ENCODE data around the gene MAP7D2. TPM values are rescaled to one million over a fixed set of nuclear protein-coding genes. Genes with fewer than 3 reads are reported as not detected.

The MAP7D2 gene
- polyA plus RNA-seq, 1 donor, result 4.1 TPM

DNA sequence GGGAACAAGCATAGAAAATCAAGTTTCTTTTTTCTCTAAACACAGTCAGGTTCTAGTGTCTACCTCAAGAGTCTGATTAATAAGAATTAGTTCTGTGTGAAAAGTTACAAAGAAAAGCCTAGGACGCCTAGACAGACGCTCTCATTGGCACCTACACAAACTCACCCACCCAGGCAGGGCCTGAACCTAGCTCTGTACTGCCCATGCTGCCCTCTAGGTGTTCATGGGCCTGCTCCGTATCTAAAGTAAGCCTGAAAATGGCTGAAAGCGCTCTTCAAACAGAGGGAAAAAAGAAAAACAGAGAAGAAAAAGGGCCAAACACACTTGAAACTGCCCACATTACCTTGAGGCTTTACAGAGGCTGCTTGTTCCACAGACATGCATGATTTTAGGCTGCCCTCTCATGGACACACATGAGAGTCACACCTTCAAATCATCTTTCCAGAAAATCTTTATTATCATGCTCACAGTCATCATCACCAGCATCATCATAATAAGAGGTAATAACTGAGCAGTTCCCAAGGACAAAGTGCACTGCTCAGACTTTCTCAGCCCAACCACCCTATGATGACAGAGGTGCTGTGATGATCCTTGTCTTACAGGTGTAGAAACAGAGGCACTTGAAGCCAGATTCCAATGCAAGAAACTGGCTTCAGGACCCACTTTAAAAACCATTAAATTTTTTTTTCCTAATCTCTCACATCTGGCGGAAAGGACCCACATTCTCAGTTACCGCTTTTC, 49.6 kb downstream of the MAP7D2 start:
- no CpG with 5 or more reads among the region's 6 CpGs for WGBS (ENCODE audit: insufficient coverage, low lambda C conversion rate)
- H3K4me1 ChIP-seq (ENCODE audit: control insufficient read depth, insufficient read depth, low read length), result no peaks in the 10 kb centered on the region
- H3K4me3 ChIP-seq (ENCODE audit: low read length), result no peak overlapping the region

DNA sequence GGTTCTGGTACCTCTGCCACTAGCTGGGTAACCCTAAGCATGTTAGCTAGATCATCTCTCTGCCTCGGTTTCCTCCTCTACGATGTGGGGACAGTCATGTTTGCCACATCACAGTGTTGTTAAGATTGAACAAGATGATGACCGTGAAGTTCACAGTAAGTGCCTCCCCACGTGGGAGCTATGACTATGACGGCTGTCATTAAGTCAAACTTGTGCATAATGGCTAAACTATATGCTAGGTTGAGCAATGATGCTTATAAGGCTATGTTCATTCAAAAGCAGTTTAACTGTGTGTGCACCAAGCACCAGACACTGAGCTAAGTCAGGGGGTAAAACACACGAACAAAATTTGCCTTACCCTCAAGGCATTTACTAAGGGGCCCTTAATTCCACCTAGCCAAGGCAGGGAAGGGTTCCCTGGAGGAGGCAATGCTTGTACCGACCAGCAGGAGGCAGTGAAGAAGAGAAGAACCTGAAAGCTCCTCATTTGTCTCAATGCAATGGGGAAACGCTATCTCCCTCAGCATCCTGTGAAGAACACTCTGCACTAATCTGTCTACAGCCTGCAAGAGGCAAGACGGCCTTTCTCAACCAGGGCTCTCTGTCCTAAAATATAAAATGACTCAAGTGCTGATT, 52.9 kb downstream of the MAP7D2 start:
- no peak for DNase-seq
- H3K9me3 ChIP-seq (ENCODE audit: control insufficient read depth, low read depth, low read length), result no peaks in the 10 kb centered on the region
- no peaks in the 10 kb centered on the region for H3K36me3 ChIP-seq (ENCODE audit: control insufficient read depth, insufficient read depth, low read length)
- WGBS (ENCODE audit: insufficient coverage, low lambda C conversion rate), result no CpG with 5 or more reads among the region's 9 CpGs
- no peaks in the 10 kb centered on the region for H3K4me1 ChIP-seq (ENCODE audit: control insufficient read depth, insufficient read depth, low read length)
- H3K27ac ChIP-seq (ENCODE audit: low read length), result no peak overlapping the region
- H3K27me3 ChIP-seq (ENCODE audit: control insufficient read depth, insufficient read depth, low read length), result no peaks in the 10 kb centered on the region
- no peak overlapping the region for H3K4me3 ChIP-seq (ENCODE audit: low read length)

More for the DNA sequence above, 49.6 kb downstream of the MAP7D2 start:
- H3K36me3 ChIP-seq (ENCODE audit: control insufficient read depth, insufficient read depth, low read length), result no peaks in the 10 kb centered on the region
- no peaks in the 10 kb centered on the region for H3K9me3 ChIP-seq (ENCODE audit: control insufficient read depth, low read depth, low read length)
- DNase-seq, result peak; percentile 56
- H3K27me3 ChIP-seq (ENCODE audit: control insufficient read depth, insufficient read depth, low read length), result no peaks in the 10 kb centered on the region
- H3K27ac ChIP-seq (ENCODE audit: low read length), result no peak overlapping the region

DNA sequence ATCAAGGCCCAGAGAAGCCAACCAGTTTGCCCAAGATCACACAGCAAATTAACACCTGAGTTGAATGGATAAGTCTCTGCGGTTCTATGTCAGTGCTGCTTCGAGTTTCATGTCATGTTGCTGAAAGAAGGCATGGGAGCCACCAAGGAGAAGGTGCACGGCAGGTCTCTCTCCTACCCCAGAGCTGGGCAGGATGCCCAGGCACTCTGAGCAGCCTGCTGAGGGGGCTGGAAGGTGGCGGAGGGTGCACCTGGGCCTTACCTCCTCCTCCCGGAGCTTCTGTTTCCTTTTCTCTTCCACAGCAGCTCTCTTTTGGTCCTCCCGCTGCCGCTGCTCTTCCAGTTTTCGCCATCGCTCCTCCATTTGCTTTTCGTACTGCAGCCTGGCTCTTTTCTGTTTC, 53.6 kb downstream of the MAP7D2 start:
- WGBS (ENCODE audit: insufficient coverage, low lambda C conversion rate), result no CpG with 5 or more reads among the region's 10 CpGs
- Histone ChIP-seq H3K4me1 (ENCODE audit: control insufficient read depth, insufficient read depth, low read length) (no peaks in the 10 kb centered on the region), H3K27ac (ENCODE audit: low read length) (no peak overlapping the region), H3K36me3 (ENCODE audit: control insufficient read depth, insufficient read depth, low read length) (no peaks in the 10 kb centered on the region), H3K27me3 (ENCODE audit: control insufficient read depth, insufficient read depth, low read length) (no peaks in the 10 kb centered on the region), H3K4me3 (ENCODE audit: low read length) (no peak overlapping the region), H3K9me3 (ENCODE audit: control insufficient read depth, low read depth, low read length) (no peaks in the 10 kb centered on the region)
- DNase-seq, result no peak

DNA sequence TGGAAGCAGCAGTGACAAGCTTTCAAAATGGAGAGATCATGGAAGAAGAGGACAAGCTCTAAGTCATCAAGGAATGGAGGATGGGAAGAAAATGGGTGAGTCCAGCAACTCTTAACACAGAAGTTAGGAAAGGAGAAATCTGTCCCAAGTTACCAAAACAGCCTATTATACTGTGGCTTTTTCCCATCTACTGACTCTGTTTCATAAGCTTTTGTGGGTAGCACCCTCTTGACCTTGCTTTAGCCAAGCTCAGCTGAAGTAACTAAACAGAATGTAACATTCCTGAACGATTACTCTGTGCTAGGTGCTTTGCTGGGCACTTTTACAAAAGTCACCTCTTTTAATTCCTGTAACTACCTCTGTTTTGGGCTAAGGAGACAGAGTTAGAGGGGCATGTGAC, 54.9 kb downstream of the MAP7D2 start:
- H3K36me3 ChIP-seq (ENCODE audit: control insufficient read depth, insufficient read depth, low read length), result no peaks in the 10 kb centered on the region
- no CpG with 5 or more reads among the region's 1 CpG for WGBS (ENCODE audit: insufficient coverage, low lambda C conversion rate)
- DNase-seq, result no peak
- H3K4me3 ChIP-seq (ENCODE audit: low read length), result no peak overlapping the region
- no peak overlapping the region for H3K27ac ChIP-seq (ENCODE audit: low read length)
- H3K27me3 ChIP-seq (ENCODE audit: control insufficient read depth, insufficient read depth, low read length), result no peaks in the 10 kb centered on the region
- H3K9me3 ChIP-seq (ENCODE audit: control insufficient read depth, low read depth, low read length), result no peaks in the 10 kb centered on the region
- no peaks in the 10 kb centered on the region for H3K4me1 ChIP-seq (ENCODE audit: control insufficient read depth, insufficient read depth, low read length)

DNA sequence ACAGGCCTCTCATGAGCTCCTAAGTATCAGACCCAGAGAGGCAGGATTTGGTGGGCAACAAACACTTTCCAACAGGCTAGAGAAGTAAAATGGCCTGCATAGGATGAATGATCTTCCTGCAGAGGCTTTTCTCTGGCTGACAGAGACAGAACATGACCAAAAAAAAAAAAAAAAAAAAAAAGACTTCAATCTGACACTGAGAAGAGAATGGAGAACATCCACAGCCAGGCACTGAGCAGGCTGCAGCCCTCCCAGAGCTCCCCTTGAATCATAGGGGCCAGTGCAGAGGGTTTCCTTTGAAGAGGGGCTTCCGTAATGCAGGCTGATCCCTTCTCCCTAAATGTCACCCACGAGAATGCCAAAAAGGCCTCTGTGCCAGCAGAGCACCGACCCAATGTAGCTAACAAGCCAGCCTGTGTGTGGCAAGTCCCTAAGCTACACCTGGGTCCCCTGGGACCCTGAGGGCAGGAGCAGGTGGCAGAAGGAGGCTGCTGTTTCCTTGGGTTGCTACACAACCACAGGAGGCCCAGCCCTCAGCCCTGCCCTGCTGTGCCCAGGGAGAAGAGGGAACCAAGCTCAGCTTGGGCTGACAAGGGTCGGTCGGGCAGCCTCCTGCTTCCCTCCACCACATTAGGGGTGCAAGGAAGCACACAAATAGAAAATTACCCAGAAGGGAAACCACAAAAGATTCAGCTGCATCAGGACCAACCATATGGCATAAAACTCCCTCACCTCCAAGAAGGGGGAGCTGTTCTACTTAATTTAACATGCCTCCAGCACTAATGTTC, 55.6 kb downstream of the MAP7D2 start:
- WGBS (ENCODE audit: insufficient coverage, low lambda C conversion rate), result no CpG with 5 or more reads among the region's 5 CpGs
- no peaks in the 10 kb centered on the region for H3K4me1 ChIP-seq (ENCODE audit: control insufficient read depth, insufficient read depth, low read length)
- H3K27me3 ChIP-seq (ENCODE audit: control insufficient read depth, insufficient read depth, low read length), result no peaks in the 10 kb centered on the region
- no peak overlapping the region for H3K4me3 ChIP-seq (ENCODE audit: low read length)
- H3K9me3 ChIP-seq (ENCODE audit: control insufficient read depth, low read depth, low read length), result no peaks in the 10 kb centered on the region
- H3K27ac ChIP-seq (ENCODE audit: low read length), result no peak overlapping the region
- no peak for DNase-seq
- H3K36me3 ChIP-seq (ENCODE audit: control insufficient read depth, insufficient read depth, low read length), result no peaks in the 10 kb centered on the region

DNA sequence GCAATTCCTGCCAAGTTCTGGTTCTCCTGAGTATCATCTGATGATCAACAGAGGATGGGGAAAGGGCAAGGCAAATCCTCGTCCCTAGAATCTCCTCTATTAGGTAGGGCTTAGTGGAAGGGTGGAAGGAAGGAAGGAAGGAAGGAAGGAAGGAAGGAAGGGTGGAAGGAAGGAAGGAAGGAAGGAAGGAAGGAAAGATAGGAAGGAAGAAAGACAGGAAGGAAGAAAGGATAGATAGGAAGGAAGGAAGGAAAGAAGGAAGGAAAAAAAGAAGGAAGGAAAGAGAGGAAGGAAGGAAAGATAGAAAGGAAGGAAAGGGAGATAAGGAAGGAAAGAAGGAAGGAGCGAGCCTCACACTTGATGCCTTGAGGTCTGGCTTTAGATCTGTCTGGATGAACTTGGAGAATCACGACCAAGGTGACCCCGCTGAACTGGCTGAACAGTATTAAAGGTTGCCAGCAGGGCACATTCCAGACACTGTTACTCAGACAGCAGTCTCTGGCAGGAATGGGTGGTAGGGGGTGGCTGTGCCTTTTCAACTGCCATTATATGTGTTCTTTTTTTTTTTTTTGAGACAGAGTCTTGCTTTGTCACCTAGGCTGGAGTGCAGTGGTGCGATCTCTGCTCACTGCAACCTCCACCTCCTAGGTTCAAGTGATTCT, 57.1 kb downstream of the MAP7D2 start:
- H3K9me3 ChIP-seq (ENCODE audit: control insufficient read depth, low read depth, low read length), result no peaks in the 10 kb centered on the region
- DNase-seq, result no peak
- H3K4me1 ChIP-seq (ENCODE audit: control insufficient read depth, insufficient read depth, low read length), result no peaks in the 10 kb centered on the region
- H3K27ac ChIP-seq (ENCODE audit: low read length), result no peak overlapping the region
- WGBS (ENCODE audit: insufficient coverage, low lambda C conversion rate), result 100% methylated on average over 1 of the region's 5 CpGs
- H3K27me3 ChIP-seq (ENCODE audit: control insufficient read depth, insufficient read depth, low read length), result no peaks in the 10 kb centered on the region
- H3K4me3 ChIP-seq (ENCODE audit: low read length), result no peak overlapping the region
- H3K36me3 ChIP-seq (ENCODE audit: control insufficient read depth, insufficient read depth, low read length), result no peaks in the 10 kb centered on the region

DNA sequence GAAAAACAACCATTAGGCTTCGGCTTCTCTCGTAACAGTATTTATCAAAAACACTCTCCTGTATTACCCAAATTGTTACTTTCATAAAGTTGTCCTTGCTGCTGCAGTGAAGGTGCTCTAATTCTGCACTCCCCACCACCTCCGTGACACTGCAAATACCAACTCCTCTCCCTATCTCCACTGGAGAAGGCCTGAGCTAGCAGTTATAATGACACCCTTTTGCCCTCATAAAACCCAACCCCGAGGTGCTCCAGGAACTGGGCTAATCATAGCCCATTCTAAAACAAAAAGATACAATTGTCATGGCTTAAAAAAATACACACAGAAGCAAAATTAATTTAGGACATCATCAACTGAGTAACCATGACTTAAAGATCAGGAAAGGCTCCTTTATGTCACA, 59.2 kb downstream of the MAP7D2 start:
- H3K4me1 ChIP-seq (ENCODE audit: control insufficient read depth, insufficient read depth, low read length), result no peaks in the 10 kb centered on the region
- H3K27ac ChIP-seq (ENCODE audit: low read length), result no peak overlapping the region
- no peaks in the 10 kb centered on the region for H3K27me3 ChIP-seq (ENCODE audit: control insufficient read depth, insufficient read depth, low read length)
- H3K4me3 ChIP-seq (ENCODE audit: low read length), result no peak overlapping the region
- H3K36me3 ChIP-seq (ENCODE audit: control insufficient read depth, insufficient read depth, low read length), result no peaks in the 10 kb centered on the region
- DNase-seq, result peak in 1 of 2 donors; percentile 8
- no CpG with 5 or more reads among the region's 4 CpGs for WGBS (ENCODE audit: insufficient coverage, low lambda C conversion rate)
- H3K9me3 ChIP-seq (ENCODE audit: control insufficient read depth, low read depth, low read length), result no peaks in the 10 kb centered on the region

DNA sequence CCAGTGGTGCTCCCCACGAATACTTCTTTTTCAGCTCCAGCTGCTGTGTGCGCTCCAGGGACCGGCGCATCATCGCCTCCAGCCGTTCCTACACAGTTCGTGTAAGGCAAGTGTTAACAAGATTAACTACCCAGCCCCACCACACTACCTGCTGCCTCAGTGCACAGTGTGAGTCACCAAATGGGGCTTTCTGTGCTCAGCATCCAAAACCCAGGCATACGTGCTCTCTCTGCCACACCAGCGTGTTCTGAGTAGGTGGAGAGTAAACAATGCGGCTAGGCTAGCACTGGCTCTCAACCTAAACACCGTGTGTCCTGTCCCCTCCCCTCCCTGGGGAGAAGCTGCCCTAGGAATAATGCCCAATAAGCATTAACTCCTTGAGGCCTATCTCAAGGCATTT, 60.0 kb downstream of the MAP7D2 start:
- no peak overlapping the region for H3K27ac ChIP-seq (ENCODE audit: low read length)
- no peaks in the 10 kb centered on the region for H3K9me3 ChIP-seq (ENCODE audit: control insufficient read depth, low read depth, low read length)
- H3K4me3 ChIP-seq (ENCODE audit: low read length), result no peak overlapping the region
- no peaks in the 10 kb centered on the region for H3K4me1 ChIP-seq (ENCODE audit: control insufficient read depth, insufficient read depth, low read length)
- no peaks in the 10 kb centered on the region for H3K27me3 ChIP-seq (ENCODE audit: control insufficient read depth, insufficient read depth, low read length)
- no peak for DNase-seq
- no peaks in the 10 kb centered on the region for H3K36me3 ChIP-seq (ENCODE audit: control insufficient read depth, insufficient read depth, low read length)
- no CpG with 5 or more reads among the region's 11 CpGs for WGBS (ENCODE audit: insufficient coverage, low lambda C conversion rate)

DNA sequence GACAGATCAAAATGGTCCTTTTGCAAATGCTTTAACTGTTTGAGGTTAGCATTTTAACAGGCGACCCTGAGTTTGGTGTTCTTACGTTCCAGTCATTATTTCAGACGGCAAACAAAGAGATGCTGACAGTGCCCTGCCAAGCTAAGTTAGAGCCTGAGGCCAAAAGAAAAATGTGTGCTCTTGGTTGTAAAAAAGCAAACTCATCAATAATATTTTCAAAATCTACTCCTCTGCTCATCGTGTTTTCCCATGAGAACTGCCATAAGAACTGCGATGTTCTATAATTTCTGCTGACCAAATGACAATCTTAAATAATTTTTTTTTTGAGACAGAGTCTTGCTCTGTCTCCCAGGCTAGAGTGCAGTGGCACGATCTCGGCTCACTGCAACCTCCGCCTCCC, 63.2 kb downstream of the MAP7D2 start:
- Histone ChIP-seq H3K27me3 (ENCODE audit: control insufficient read depth, insufficient read depth, low read length) (no peaks in the 10 kb centered on the region), H3K36me3 (ENCODE audit: control insufficient read depth, insufficient read depth, low read length) (no peaks in the 10 kb centered on the region), H3K4me1 (ENCODE audit: control insufficient read depth, insufficient read depth, low read length) (no peaks in the 10 kb centered on the region), H3K27ac (ENCODE audit: low read length) (no peak overlapping the region), H3K4me3 (ENCODE audit: low read length) (no peak overlapping the region), H3K9me3 (ENCODE audit: control insufficient read depth, low read depth, low read length) (no peaks in the 10 kb centered on the region)
- DNase-seq, result no peak
- no CpG with 5 or more reads among the region's 8 CpGs for WGBS (ENCODE audit: insufficient coverage, low lambda C conversion rate)

DNA sequence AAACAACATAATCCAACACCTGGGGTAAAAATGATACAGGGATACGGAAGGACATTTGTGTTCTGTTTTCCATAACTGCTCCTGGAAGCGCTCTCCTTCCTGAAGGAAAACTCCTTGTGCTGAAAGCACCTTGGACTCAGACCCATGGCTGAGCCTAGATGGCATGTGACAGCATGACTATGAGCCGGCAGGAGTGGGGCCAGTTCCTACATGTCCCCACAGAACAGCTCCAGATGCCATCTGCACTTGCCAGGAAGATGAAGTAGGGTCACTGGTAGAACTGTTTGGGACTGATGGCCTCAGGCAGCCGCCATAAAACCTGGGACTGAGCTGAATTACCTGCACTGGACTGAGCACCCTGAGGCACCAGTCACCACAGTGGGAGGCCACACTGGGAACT, 69.8 kb downstream of the MAP7D2 start:
- peak; percentile 14 to 34 for DNase-seq
- no CpG with 5 or more reads among the region's 4 CpGs for WGBS (ENCODE audit: insufficient coverage, low lambda C conversion rate)
- Histone ChIP-seq H3K4me1 (ENCODE audit: control insufficient read depth, insufficient read depth, low read length) (no peaks in the 10 kb centered on the region), H3K4me3 (ENCODE audit: low read length) (no peak overlapping the region), H3K36me3 (ENCODE audit: control insufficient read depth, insufficient read depth, low read length) (no peaks in the 10 kb centered on the region), H3K27ac (ENCODE audit: low read length) (no peak overlapping the region), H3K27me3 (ENCODE audit: control insufficient read depth, insufficient read depth, low read length) (no peaks in the 10 kb centered on the region), H3K9me3 (ENCODE audit: control insufficient read depth, low read depth, low read length) (no peaks in the 10 kb centered on the region)
